Progenitor cell of endocrine pancreas (in vitro differentiated cells): ENCODE results near the gene ARHGAP19. TPM values are rescaled to one million over a fixed set of nuclear protein-coding genes. Genes with fewer than 3 reads are reported as not detected.

Source experiments
- DNase-seq: peaks from one replicate; pipeline ENCODE4 v3.0.0; 2021; ENCODE audit warnings: low spot score; ENCODE audit not compliant: unreplicated experiment
- H3K27ac Mint-ChIP-seq: 2 replicates; pipeline ENCODE4 v1.8.0; 2021; ENCODE audit warnings: mild to moderate bottlenecking, moderate library complexity, mixed read lengths
- H3K27me3 Mint-ChIP-seq: 2 replicates; pipeline ENCODE4 v1.8.0; 2021; ENCODE audit warnings: mixed read lengths
- H3K36me3 Mint-ChIP-seq: 2 replicates; pipeline ENCODE4 v1.8.0; 2022; ENCODE audit warnings: mixed read lengths; ENCODE audit not compliant: insufficient read depth
- H3K4me1 Mint-ChIP-seq: 2 replicates; pipeline ENCODE4 v1.8.0; 2021; ENCODE audit warnings: low read depth, mixed read lengths
- H3K4me3 Mint-ChIP-seq: 2 replicates; pipeline ENCODE4 v1.8.0; 2021; ENCODE audit warnings: low read depth, mild to moderate bottlenecking, moderate library complexity, mixed read lengths
- H3K9me3 Mint-ChIP-seq: 2 replicates; pipeline ENCODE4 v1.8.0; 2021; ENCODE audit warnings: low read depth, mixed read lengths
- CTCF ChIP-seq: fragments of 200-600 bp; sonication (generic); IDR thresholded peaks from one replicate; pipeline ENCODE4 v1.5.0; 2021; ENCODE audit warnings: antibody characterized with exemption, mild to moderate bottlenecking; ENCODE audit not compliant: unreplicated experiment
- long read RNA-seq: library from polyadenylated mRNA; unstranded; transcript quantifications from one replicate; pipeline ENCODE4 v2.0.0, GENCODE V29; 2020
- total RNA-seq: library from RNA; stranded (reverse); gene quantifications from 2 replicates; pipeline ENCODE4 v1.2.1, GENCODE V29; 2021

ARHGAP19 gene
- 20.4 and 21.1 TPM in 2 replicates for total RNA-seq
- long read RNA-seq, full-length matches to known transcripts = 6 of 16 reads
- long read RNA-seq, partial matches to known transcripts = 0 of 16 reads
- long read RNA-seq, other reads (novel, unspliced or antisense) = 10 of 16 reads

- DNase-seq = peak; percentile 84
- Mint-ChIP-seq H3K4me3 (peak within 1 kb of the TSS; percentile 92), H3K9me3 (no peaks in the 10 kb centered on the region), H3K4me1 (peaks cover 22% of the 10 kb centered on the region), H3K27ac (peak within 1 kb of the TSS; percentile 93), H3K27me3 (no peaks in the 10 kb centered on the region), H3K36me3 (peaks cover 2% of the 10 kb centered on the region)
- TF ChIP-seq CTCF = peak; percentile 39
Measured at GRCh38 chr10:97292097-97292861, at the start of gene ARHGAP19. ARHGAP19 (minus strand) TSS chr10:97292637; CDS start chr10:97292627, 10 bp downstream.

GRCh38 chr10:97341416-97341815 lies 49.0 kb upstream of the ARHGAP19 start:
- no peaks in the 10 kb centered on the region for H3K27me3 Mint-ChIP-seq
- no peak overlapping the region for H3K4me3 Mint-ChIP-seq
- no peak for TF ChIP-seq CTCF
- H3K36me3 Mint-ChIP-seq = no peaks in the 10 kb centered on the region
- H3K27ac Mint-ChIP-seq = peak overlapping the region; percentile 38
- H3K9me3 Mint-ChIP-seq = no peaks in the 10 kb centered on the region
- no peak for DNase-seq
- peaks cover 16% of the 10 kb centered on the region for H3K4me1 Mint-ChIP-seq

GRCh38 chr10:97338041-97338440 lies 45.6 kb upstream of the ARHGAP19 start:
- Mint-ChIP-seq H3K36me3 (no peaks in the 10 kb centered on the region), H3K9me3 (no peaks in the 10 kb centered on the region), H3K27ac (peak overlapping the region; percentile 92), H3K27me3 (no peaks in the 10 kb centered on the region), H3K4me3 (no peak overlapping the region), H3K4me1 (peaks cover 26% of the 10 kb centered on the region)
- DNase-seq = no peak
- TF ChIP-seq CTCF = no peak

- Mint-ChIP-seq H3K36me3 (no peaks in the 10 kb centered on the region), H3K27ac (peak overlapping the region; percentile 92), H3K4me3 (peak overlapping the region; percentile 41), H3K27me3 (no peaks in the 10 kb centered on the region), H3K4me1 (peaks cover 29% of the 10 kb centered on the region), H3K9me3 (no peaks in the 10 kb centered on the region)
- TF ChIP-seq CTCF = no peak
- no peak for DNase-seq
Measured at GRCh38 chr10:97336942-97337831, 44.8 kb upstream of the ARHGAP19 start.

GRCh38 chr10:97336446-97336845 lies 44.0 kb upstream of the ARHGAP19 start:
- H3K27me3 Mint-ChIP-seq = no peaks in the 10 kb centered on the region
- peak overlapping the region; percentile 61 for H3K4me3 Mint-ChIP-seq
- peak overlapping the region; percentile 92 for H3K27ac Mint-ChIP-seq
- no peaks in the 10 kb centered on the region for H3K36me3 Mint-ChIP-seq
- H3K4me1 Mint-ChIP-seq = peaks cover 35% of the 10 kb centered on the region
- no peaks in the 10 kb centered on the region for H3K9me3 Mint-ChIP-seq
- no peak for TF ChIP-seq CTCF
- DNase-seq = no peak
